ENCODE results near the gene LRRC7.
"Not testable (repeated sequence)": the region's sequence is repeated elsewhere in the genome, so short reads cannot be mapped to it uniquely, and the experiment has no call there.

- not testable (repeated sequence) for TF ChIP-seq POLR2AphosphoS5 (IDR thresholded peaks at IDR 0.05; ENCODE audit: low read depth, low read length); ZNF788 (CRISPR knock-in tag; IDR thresholded peaks at IDR 0.05; ENCODE audit: borderline replicate concordance); JUND (CRISPR knock-in tag; IDR thresholded peaks at IDR 0.05); FOXK2 (IDR thresholded peaks at IDR 0.05); PBX3 (CRISPR knock-in tag; IDR thresholded peaks at IDR 0.05; ENCODE audit: borderline replicate concordance); HNRNPK (IDR thresholded peaks at IDR 0.05; ENCODE audit: low read depth, low read length, poor library complexity, severe bottlenecking)
Observed at GRCh38 chr1:69962452-69962851, 394.7 kb downstream of the LRRC7 start.

Data from HepG2 (cell line).